ENCODE results near the gene ABCB11.

The ABCB11 gene

DNA sequence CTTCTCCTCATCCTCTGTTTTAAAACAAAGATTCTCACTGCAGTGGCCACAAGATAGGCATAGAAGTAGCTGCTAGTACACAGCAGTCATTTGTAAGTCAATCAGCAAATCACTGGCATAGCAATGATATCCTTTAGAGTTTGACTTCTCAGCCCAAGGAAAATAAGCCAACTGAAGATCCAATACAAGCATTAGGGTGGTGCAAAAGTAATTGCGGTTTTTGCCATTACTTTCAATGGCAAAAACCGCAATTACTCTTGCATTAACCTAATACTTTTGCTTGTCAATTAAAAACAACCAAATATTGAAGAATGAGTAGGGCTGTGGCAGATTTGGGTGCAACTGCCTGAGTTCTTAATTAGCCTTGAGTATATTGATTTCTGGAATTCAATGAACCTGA, 127.2 kb downstream of the ABCB11 start:
- no peaks in the 10 kb centered on the region for H3K36me3 ChIP-seq (ENCODE audit: control insufficient read depth, insufficient read depth, low read length)
- no peaks in the 10 kb centered on the region for H3K4me1 ChIP-seq
- no peak overlapping the region for H3K9ac ChIP-seq
- no peak overlapping the region for H3K4me2 ChIP-seq (ENCODE audit: low read length)
- TF ChIP-seq, protein P1, sequence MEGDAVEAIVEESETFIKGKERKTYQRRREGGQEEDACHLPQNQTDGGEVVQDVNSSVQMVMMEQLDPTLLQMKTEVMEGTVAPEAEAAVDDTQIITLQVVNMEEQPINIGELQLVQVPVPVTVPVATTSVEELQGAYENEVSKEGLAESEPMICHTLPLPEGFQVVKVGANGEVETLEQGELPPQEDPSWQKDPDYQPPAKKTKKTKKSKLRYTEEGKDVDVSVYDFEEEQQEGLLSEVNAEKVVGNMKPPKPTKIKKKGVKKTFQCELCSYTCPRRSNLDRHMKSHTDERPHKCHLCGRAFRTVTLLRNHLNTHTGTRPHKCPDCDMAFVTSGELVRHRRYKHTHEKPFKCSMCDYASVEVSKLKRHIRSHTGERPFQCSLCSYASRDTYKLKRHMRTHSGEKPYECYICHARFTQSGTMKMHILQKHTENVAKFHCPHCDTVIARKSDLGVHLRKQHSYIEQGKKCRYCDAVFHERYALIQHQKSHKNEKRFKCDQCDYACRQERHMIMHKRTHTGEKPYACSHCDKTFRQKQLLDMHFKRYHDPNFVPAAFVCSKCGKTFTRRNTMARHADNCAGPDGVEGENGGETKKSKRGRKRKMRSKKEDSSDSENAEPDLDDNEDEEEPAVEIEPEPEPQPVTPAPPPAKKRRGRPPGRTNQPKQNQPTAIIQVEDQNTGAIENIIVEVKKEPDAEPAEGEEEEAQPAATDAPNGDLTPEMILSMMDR (IDR thresholded peaks at IDR 0.05) = no peak
- H3K9me3 ChIP-seq (ENCODE audit: control insufficient read depth, low read length) = no peaks in the 10 kb centered on the region
- H3K27me3 ChIP-seq (ENCODE audit: control insufficient read depth, insufficient read depth, low read length) = no peaks in the 10 kb centered on the region
- no peak overlapping the region for H3K27ac ChIP-seq
- H3K4me3 ChIP-seq (ENCODE audit: low read depth, low read length) = no peak overlapping the region
- H2AFZ ChIP-seq = no peak overlapping the region
- H3K79me2 ChIP-seq = no peaks in the 10 kb centered on the region

GRCh38 chr2:168901003-168901402, 130.1 kb downstream of the ABCB11 start, which contains the start of gene G6PC2:
G6PC2 (plus strand) TSS chr2:168901291; CDS start chr2:168901332, 41 bp downstream.
- no peak within 1 kb of the TSS for H3K9ac ChIP-seq

DNA sequence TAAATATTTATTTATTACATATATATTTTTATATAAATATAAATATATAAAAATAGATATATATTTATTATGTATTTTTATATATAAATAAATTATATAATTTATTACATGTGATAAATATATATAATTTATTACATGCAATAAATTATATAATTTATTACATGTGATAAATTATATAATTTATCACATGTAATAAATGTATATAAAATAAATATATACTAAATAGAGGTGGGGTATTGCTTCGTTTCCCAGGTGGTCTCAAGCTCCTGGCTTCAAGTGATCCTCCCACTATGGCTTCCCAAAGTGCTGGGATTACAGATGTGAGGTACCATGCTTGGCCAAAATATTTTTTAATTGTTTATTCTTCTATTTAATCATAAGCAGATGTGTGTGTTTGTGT, 133.7 kb downstream of the ABCB11 start:
- no peaks in the 10 kb centered on the region for H3K9me3 ChIP-seq (ENCODE audit: control insufficient read depth, low read length)
- H3K27me3 ChIP-seq (ENCODE audit: control insufficient read depth, insufficient read depth, low read length) = no peaks in the 10 kb centered on the region
- H2AFZ ChIP-seq = no peak overlapping the region
- no peak overlapping the region for H3K27ac ChIP-seq
- TF ChIP-seq, protein P1 (IDR thresholded peaks at IDR 0.05) = no peak
- no peak overlapping the region for H3K9ac ChIP-seq
- H3K4me1 ChIP-seq = no peaks in the 10 kb centered on the region
- H3K36me3 ChIP-seq (ENCODE audit: control insufficient read depth, insufficient read depth, low read length) = no peaks in the 10 kb centered on the region
- no peak overlapping the region for H3K4me2 ChIP-seq (ENCODE audit: low read length)
- H3K4me3 ChIP-seq (ENCODE audit: low read depth, low read length) = no peak overlapping the region
- H3K79me2 ChIP-seq = no peaks in the 10 kb centered on the region

More at GRCh38 chr2:168901003-168901402, 130.1 kb downstream of the ABCB11 start, which contains the start of gene G6PC2:
- H3K9me3 ChIP-seq (ENCODE audit: control insufficient read depth, low read length) = no peaks in the 10 kb centered on the region
- no peak within 1 kb of the TSS for H3K4me2 ChIP-seq (ENCODE audit: low read length)
- H3K27me3 ChIP-seq (ENCODE audit: control insufficient read depth, insufficient read depth, low read length) = no peaks in the 10 kb centered on the region
- TF ChIP-seq, protein P1 (IDR thresholded peaks at IDR 0.05) = no peak
- no peak within 1 kb of the TSS for H3K4me3 ChIP-seq (ENCODE audit: low read depth, low read length)
- no peak within 1 kb of the TSS for H3K27ac ChIP-seq
- H3K79me2 ChIP-seq = no peaks in the 10 kb centered on the region
- no peaks in the 10 kb centered on the region for H3K36me3 ChIP-seq (ENCODE audit: control insufficient read depth, insufficient read depth, low read length)
- H2AFZ ChIP-seq = no peak within 1 kb of the TSS
- H3K4me1 ChIP-seq = no peaks in the 10 kb centered on the region

GRCh38 chr2:168896783-168897182, 134.3 kb downstream of the ABCB11 start:
- Histone ChIP-seq H3K27ac (no peak overlapping the region), H3K9ac (no peak overlapping the region), H3K36me3 (ENCODE audit: control insufficient read depth, insufficient read depth, low read length) (no peaks in the 10 kb centered on the region)

GRCh38 chr2:168895771-168896170, 135.4 kb downstream of the ABCB11 start:
- H2AFZ ChIP-seq = no peak overlapping the region
- H3K27me3 ChIP-seq (ENCODE audit: control insufficient read depth, insufficient read depth, low read length) = no peaks in the 10 kb centered on the region
- no peaks in the 10 kb centered on the region for H3K36me3 ChIP-seq (ENCODE audit: control insufficient read depth, insufficient read depth, low read length)

More at GRCh38 chr2:168896783-168897182, 134.3 kb downstream of the ABCB11 start:
- H3K79me2 ChIP-seq = no peaks in the 10 kb centered on the region
- no peak overlapping the region for H3K4me3 ChIP-seq (ENCODE audit: low read depth, low read length)
- no peak overlapping the region for H3K4me2 ChIP-seq (ENCODE audit: low read length)
- H3K4me1 ChIP-seq = no peaks in the 10 kb centered on the region
- no peaks in the 10 kb centered on the region for H3K9me3 ChIP-seq (ENCODE audit: control insufficient read depth, low read length)
- TF ChIP-seq, protein P1 (IDR thresholded peaks at IDR 0.05) = no peak
- H2AFZ ChIP-seq = no peak overlapping the region
- no peaks in the 10 kb centered on the region for H3K27me3 ChIP-seq (ENCODE audit: control insufficient read depth, insufficient read depth, low read length)

More at GRCh38 chr2:168895771-168896170, 135.4 kb downstream of the ABCB11 start:
- Histone ChIP-seq H3K4me3 (ENCODE audit: low read depth, low read length) (no peak overlapping the region), H3K4me2 (ENCODE audit: low read length) (no peak overlapping the region), H3K9me3 (ENCODE audit: control insufficient read depth, low read length) (no peaks in the 10 kb centered on the region), H3K27ac (no peak overlapping the region), H3K9ac (no peak overlapping the region), H3K4me1 (peaks cover under 1% of the 10 kb centered on the region), H3K79me2 (no peaks in the 10 kb centered on the region)
- TF ChIP-seq, protein P1 (IDR thresholded peaks at IDR 0.05) = no peak

Data from parathyroid adenoma (tissue), 2 donors.